Testis (tissue), 2 donors: ENCODE measurements around the gene RBP4.

Source experiments
- POLR2A ChIP-seq: fragments of 450-650 bp; IDR thresholded peaks from one replicate; pipeline ENCODE4 v1.6.1; 2017; ENCODE audit warnings: antibody characterized with exemption, mild to moderate bottlenecking, moderate library complexity
- TF ChIP-seq, protein P1 (sequence below), 3 experiments: fragments of 450-650 bp in 2 of 3; fragments of 200-600 bp in 1 of 3; sonication (generic) in 1 of 3; IDR thresholded peaks; one replicate each; pipeline ENCODE4 v1.5.1; 2016 to 2019; ENCODE audit warnings: antibody characterized with exemption in 3 of 3, mild to moderate bottlenecking in 2 of 3, moderate library complexity in 1 of 3

- TF ChIP-seq POLR2A = no peak
- TF ChIP-seq, protein P1, sequence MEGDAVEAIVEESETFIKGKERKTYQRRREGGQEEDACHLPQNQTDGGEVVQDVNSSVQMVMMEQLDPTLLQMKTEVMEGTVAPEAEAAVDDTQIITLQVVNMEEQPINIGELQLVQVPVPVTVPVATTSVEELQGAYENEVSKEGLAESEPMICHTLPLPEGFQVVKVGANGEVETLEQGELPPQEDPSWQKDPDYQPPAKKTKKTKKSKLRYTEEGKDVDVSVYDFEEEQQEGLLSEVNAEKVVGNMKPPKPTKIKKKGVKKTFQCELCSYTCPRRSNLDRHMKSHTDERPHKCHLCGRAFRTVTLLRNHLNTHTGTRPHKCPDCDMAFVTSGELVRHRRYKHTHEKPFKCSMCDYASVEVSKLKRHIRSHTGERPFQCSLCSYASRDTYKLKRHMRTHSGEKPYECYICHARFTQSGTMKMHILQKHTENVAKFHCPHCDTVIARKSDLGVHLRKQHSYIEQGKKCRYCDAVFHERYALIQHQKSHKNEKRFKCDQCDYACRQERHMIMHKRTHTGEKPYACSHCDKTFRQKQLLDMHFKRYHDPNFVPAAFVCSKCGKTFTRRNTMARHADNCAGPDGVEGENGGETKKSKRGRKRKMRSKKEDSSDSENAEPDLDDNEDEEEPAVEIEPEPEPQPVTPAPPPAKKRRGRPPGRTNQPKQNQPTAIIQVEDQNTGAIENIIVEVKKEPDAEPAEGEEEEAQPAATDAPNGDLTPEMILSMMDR (IDR thresholded peaks at IDR 0.05) = no peak
These were observed 52.5 kb downstream of the RBP4 start for GRCh38 chr10:93548376-93549071.
